ENCODE results near the gene LPCAT1.

- TF ChIP-seq USF2 (IDR thresholded peaks at IDR 0.05; ENCODE audit: low read depth, low read length) (no peak), ELK1 (IDR thresholded peaks at IDR 0.05; ENCODE audit: borderline replicate concordance, low read depth, low read length) (no peak), CTCF (conservative IDR thresholded peaks at IDR 0.05; ENCODE audit: low read depth, low read length) (no peak), CEBPB (IDR thresholded peaks at IDR 0.05; ENCODE audit: low read depth, low read length) (no peak), MAZ (IDR thresholded peaks at IDR 0.05; ENCODE audit: borderline replicate concordance, low read depth, low read length) (no peak), NFE2L2 (IDR thresholded peaks at IDR 0.05; ENCODE audit: low read depth, low read length) (no peak), SMC3 (IDR thresholded peaks at IDR 0.05; ENCODE audit: low read depth, low read length) (no peak), POLR2A (IDR thresholded peaks at IDR 0.05; ENCODE audit: low read depth, low read length) (no peak), RCOR1 (IDR thresholded peaks at IDR 0.05; ENCODE audit: insufficient replicate concordance, low read length) (no peak), MAFK (IDR thresholded peaks at IDR 0.05; ENCODE audit: low read depth, low read length) (no peak), RFX5 (IDR thresholded peaks at IDR 0.05; ENCODE audit: low read depth, low read length) (no peak), MXI1 (IDR thresholded peaks at IDR 0.05; ENCODE audit: borderline replicate concordance, low read depth, low read length) (no peak)
Observed at GRCh38 chr5:1474866-1475543, 48.8 kb downstream of the LPCAT1 start.

Measured in IMR-90 (cell line).